DMS114 treated with DMSO at 0.1 percent for 48 hours (cell line): ENCODE measurements around the gene DPP6.
"Not testable (repeated sequence)": the region's sequence is repeated elsewhere in the genome, so short reads cannot be mapped to it uniquely, and the experiment has no call there.

ENCODE experiments used
- DNase-seq: peaks from one replicate; lab custom pipeline; 2025; ENCODE audit not compliant: unreplicated experiment; lab: John Stamatoyannopoulos, UW

Gene DPP6

GRCh38 chr7:154148791-154149516, 96.8 kb downstream of the DPP6 start:
- DNase-seq = not testable (repeated sequence)

DNA sequence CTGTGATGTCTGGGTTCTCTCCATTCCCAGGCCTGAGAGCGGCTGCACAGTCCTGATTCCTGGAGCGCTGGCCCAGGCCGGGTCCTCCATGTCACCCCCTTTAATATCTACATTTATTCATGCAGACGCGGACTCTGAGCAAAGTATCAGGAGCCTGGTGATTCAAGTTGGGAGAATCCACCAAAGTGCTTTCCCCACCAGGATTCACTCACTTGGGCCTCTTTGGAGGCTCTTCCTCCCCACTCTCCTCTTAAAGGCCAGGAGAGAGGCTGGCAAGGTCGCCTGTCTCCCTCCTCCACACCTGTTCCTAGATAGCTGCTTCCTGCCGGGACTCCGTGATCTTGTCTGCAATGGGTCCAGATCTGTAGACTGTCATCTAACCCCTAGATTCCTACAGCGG, 98.5 kb downstream of the DPP6 start:
- DNase-seq = not testable (repeated sequence)

GRCh38 chr7:154151306-154151705, 99.1 kb downstream of the DPP6 start:
- DNase-seq = not testable (repeated sequence)

GRCh38 chr7:154155928-154156327, 103.7 kb downstream of the DPP6 start:
- DNase-seq = not testable (repeated sequence)

DNA sequence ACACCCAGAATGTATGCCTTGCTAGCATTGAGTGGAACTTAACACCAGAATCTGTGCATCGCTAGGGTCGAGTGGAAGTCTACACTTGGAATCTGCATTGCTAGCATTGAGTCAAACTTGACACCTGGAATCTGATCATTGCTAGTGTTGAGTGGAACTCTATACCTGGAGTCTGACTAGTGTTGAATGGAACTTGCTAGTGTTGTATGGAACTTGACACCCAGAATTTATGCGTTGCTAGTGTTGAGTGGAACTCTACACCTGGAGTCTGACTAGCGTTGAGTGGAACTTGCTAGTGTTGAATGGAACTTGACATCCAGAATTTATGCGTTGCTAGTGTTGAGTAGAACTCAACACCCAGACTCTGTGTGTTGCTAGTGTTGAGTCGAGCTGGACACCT, 110.7 kb downstream of the DPP6 start:
- DNase-seq = not testable (repeated sequence)

- not testable (repeated sequence) for DNase-seq
Measured at GRCh38 chr7:154163642-154164041, 111.4 kb downstream of the DPP6 start.

GRCh38 chr7:154167051-154167450, 114.9 kb downstream of the DPP6 start:
- DNase-seq = no peak

DNA sequence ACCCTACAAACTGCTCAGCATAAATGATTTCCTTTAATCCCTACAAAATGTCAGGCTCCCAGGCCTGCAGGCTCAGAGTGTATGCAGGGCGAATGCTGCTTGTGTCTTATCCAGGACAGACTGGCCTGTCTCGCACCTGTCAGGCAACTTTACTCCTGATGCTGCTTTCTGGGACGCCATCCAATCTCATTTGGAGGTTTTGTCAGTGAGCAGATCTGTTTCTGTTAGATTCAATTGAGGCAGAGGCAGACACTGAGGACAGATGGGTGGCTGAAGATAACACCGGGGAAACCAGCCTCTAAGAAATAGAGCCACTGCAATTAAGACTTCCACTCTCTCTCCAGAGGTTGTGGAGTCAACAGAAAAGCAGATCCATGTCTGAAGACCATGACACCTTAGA, 115.6 kb downstream of the DPP6 start:
- no peak for DNase-seq

DNA sequence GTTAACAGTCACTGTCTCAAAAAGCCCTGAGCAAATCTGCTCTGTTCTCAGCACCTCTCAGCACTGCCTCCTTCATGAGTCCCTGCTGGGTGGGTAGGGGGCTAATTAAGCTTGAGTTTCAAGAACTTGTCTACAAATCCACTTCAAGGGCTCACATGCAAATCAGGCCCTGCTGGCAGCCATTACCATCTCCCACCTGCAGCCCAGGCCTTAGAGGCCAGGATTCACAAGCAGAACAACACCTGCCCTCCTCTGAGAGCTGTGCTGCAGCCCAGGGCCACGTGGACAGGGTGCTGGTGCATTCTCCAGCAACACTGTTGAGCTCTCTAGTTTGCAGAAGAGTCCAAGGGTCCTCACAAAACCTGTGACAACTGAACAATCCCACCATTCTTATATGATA, 119.2 kb downstream of the DPP6 start:
- no peak for DNase-seq

DNA sequence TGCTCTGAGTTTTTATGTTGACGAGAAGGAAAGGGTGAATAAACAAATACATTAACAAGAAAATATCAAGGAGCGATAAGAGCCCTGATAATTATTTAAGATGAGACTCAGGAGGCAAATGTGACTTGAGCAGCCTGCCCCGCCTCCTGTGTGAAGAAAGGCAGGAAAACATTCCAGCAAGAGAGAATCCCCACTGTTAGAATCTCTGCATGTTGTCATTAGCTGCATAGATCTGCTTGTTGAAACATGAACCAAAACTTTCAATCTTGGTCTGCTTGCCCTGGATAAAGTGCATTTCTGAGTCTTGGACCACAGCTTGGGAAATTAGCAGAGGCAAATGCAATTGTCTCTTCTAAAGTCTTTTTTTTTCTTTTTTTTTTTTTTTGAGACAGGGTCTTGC, 120.0 kb downstream of the DPP6 start:
- no peak for DNase-seq

GRCh38 chr7:154177584-154177983, 125.4 kb downstream of the DPP6 start:
- no peak for DNase-seq

DNA sequence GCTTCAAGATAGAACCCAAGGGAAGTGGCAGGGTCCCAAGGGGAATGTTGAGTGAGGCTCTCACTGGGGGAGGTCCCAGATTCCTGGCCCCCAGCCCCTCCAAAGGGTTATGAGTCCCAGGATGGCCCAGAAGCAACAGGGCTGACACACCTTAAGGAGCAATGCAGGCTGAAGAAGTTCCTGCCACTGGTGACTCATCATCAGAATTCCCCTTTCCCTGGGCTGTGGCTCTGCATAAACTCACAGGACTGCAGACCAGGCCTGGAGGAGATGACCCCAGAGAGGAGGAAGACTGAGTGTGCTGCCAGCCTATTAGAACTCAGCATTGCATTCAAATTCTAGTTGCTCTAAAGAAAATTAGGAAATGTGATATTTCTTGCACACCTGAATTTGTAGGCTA, 126.7 kb downstream of the DPP6 start:
- DNase-seq = no peak

DNA sequence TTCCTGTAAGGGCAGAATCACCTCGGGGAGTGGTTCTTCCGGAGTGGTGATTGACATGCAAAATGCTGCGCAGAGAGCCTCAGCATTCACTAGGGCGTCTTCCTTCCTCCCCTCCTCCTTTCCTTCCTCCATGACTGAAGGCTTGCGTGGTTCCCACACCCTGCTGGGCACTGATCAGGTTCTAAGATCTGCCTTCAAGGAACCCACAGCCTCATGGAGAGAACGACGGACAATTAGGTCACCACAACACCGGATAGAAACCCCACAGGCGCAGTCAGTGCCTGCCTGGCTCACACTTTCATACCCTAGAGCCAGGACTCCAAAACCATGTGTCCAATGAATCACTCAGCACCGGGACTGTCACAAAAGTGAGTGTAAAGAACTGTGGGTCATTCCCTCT, 131.3 kb downstream of the DPP6 start:
- no peak for DNase-seq

- no peak for DNase-seq
Measured at GRCh38 chr7:154183946-154184345, 131.7 kb downstream of the DPP6 start.

DNA sequence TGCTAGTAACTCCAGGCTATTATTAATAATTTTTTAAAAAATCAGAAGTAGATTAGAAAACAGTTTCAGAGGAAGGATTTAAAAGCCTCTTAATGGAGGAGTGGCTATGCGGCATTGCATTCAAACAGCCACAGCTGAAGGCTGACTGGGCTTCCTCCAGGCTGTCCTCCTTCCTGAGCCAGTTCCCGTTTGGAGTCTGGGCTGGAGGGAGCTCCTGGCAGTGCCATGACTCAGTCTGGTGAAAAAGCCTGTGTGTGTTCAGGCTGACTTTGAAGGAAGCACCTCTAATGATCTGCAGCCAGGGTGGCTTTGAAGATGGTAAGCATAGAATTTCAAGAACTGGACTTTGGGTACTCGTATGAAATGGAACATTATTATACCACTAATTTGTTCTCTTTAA, 134.6 kb downstream of the DPP6 start:
- DNase-seq = no peak

DNA sequence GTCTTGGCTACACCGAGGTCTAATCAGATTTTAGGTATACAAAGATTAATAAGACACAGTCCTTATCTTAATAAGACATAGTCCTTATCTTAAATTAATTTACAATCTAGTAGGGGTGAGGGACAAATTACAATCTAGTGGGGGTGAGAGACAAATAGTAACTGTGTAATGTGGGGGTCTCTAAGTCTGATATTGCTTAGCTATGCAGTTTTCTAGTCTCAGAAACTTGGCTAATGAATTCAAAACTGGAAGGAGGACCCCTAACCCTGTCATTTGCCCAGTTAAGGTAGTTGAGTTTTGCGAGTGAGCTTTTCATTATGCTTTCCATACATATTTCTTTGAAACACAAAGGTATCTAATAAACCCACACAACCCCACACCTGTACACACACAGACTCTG, 136.1 kb downstream of the DPP6 start:
- DNase-seq = no peak

- no peak for DNase-seq
Measured at GRCh38 chr7:154195266-154195665, 143.1 kb downstream of the DPP6 start.

GRCh38 chr7:154198481-154198880, 146.3 kb downstream of the DPP6 start:
- DNase-seq = no peak

- no peak for DNase-seq
Measured at GRCh38 chr7:154200241-154200640, 148.0 kb downstream of the DPP6 start.

DNA sequence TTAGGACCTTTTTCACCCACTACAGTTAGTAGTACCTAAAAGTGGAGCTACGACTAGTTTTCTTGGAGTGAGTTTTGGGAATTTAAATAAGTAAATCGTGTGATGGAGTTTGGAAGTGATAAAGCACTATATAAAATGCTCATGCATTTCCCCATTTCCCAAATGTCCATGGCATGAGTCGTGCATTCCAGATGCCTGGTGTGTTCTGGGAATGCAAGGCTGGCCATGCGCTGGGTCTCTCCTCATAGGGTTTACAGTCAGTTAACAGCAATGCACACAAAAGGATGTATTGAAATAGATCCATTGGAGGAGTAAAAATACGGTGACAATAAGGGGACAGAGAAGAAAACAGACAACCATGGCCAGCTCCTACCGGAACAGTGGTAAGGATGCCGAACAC, 149.8 kb downstream of the DPP6 start:
- DNase-seq = no peak

GRCh38 chr7:154204046-154204445, 151.8 kb downstream of the DPP6 start:
- DNase-seq = no peak

DNA sequence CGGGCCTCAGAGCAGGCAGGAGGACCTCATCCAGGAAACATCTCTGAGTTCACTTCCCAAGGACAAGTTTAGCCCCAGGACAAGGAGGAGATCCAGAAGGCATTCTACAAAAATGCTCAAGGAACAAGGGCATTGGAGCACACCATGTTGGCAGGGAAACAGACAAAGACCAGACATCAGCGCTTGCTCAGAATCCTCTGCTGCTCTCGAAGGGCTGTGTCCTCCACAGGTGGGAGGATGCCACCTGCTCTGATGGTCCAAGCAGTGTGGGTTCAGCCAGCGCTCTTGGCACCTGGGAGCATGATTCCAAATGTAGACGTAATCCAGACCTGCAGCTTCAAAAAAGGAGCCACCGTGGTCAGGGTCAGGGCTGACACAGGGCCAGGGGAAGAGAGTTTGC, 160.7 kb downstream of the DPP6 start:
- DNase-seq = no peak

- no peak for DNase-seq
Measured at GRCh38 chr7:154217688-154218340, 165.6 kb downstream of the DPP6 start.
